A549 (cell line): ENCODE data around the gene SLC10A1. TPM values are rescaled to one million over a fixed set of nuclear protein-coding genes. Genes with fewer than 3 reads are reported as not detected.

Source experiments
- ATAC-seq, 2 experiments: fragments of 200-7000 bp in 1 of 2; fragments of >200 bp in 1 of 2; cut with Nextera tagmentation in 1 of 2; cut with Tn5 transposase in 1 of 2; 3 replicates each; pipeline versions ENCODE4 v1.8.0 to v1.9.1; 2018 to 2020; ENCODE audit warnings: mild to moderate bottlenecking in 1 of 2, moderate library complexity in 1 of 2
- CTCF ChIA-PET: fragments of 300-600 bp; sonication (Branson Sonifier 250); formaldehyde crosslinking; extraction: SDS; loops from one replicate; lab custom pipeline; 2021; ENCODE audit warnings: antibody characterized with exemption, inconsistent platforms; lab: Yijun Ruan, JAX
- POLR2A ChIA-PET: fragments of 350-600 bp; formaldehyde crosslinking; extraction: SDS; loops from one replicate; lab custom pipeline; 2021; ENCODE audit warnings: antibody characterized with exemption, inconsistent platforms; lab: Yijun Ruan, JAX
- DNase-seq, 2 experiments: peaks; one replicate each; pipeline versions ENCODE4 v3.0.0 to v3.0.0-alpha.2; 2011 to 2016; ENCODE audit warnings: low read depth in 1 of 2, low spot score in 1 of 2
- FAIRE-seq: peaks from 2 replicates; lab custom pipeline; 2011; peaks lifted over from hg19 to GRCh38; lab: Jason Lieb, UNC
- H3K27ac ChIP-seq, 2 experiments: fragments of >200 bp; sonication (Bioruptor Twin); formaldehyde crosslinking; 3 replicates each; pipeline ENCODE4 v1.5.1; 2016 to 2017
- H3K4me1 ChIP-seq: fragments of >200 bp; sonication (Bioruptor Twin); formaldehyde crosslinking; 3 replicates; pipeline ENCODE4 v1.6.1; 2016
- H3K4me2 ChIP-seq: fragments of >200 bp; sonication (Bioruptor Twin); formaldehyde crosslinking; 3 replicates; pipeline ENCODE4 v1.6.1; 2016
- H3K4me3 ChIP-seq: fragments of >200 bp; sonication (Bioruptor Twin); formaldehyde crosslinking; 3 replicates; pipeline ENCODE4 v1.5.1; 2016
- H3K9me3 ChIP-seq: fragments of >200 bp; sonication (Bioruptor Twin); formaldehyde crosslinking; 3 replicates; pipeline ENCODE4 v1.6.1; 2016
- CHD2 ChIP-seq: fragments of 150-350 bp; IDR thresholded peaks from 2 replicates; pipeline ENCODE4 v1.6.1; 2014; ENCODE audit warnings: low read length; ENCODE audit not compliant: partially characterized antibody
- EHF ChIP-seq: fragments of 250-450 bp; sonication (Bioruptor Pico); IDR thresholded peaks from 2 replicates; pipeline ENCODE4 v1.5.0; 2020; ENCODE audit warnings: mild to moderate bottlenecking
- EP300 ChIP-seq, 2 experiments: fragments of >200 bp; sonication (Bioruptor Twin); formaldehyde crosslinking; IDR thresholded peaks; 2 replicates in 1 of 2; 3 replicates in 1 of 2; pipeline ENCODE4 v1.6.1; 2016 to 2017
- ESRRA ChIP-seq: fragments of 150-350 bp; IDR thresholded peaks from 2 replicates; pipeline ENCODE4 v1.6.1; 2014; ENCODE audit warnings: mild to moderate bottlenecking, low read length, borderline replicate concordance
- FOSB ChIP-seq: fragments of 250-450 bp; sonication (Bioruptor Pico); IDR thresholded peaks from 2 replicates; pipeline ENCODE4 v1.5.0; 2020; ENCODE audit warnings: mild to moderate bottlenecking, moderate library complexity
- HEYL ChIP-seq: fragments of 250-450 bp; sonication (Bioruptor Pico); IDR thresholded peaks from 2 replicates; pipeline ENCODE4 v1.8.0; 2021; ENCODE audit warnings: mild to moderate bottlenecking, moderate library complexity
- HOXB13 ChIP-seq: fragments of 250-450 bp; sonication (Bioruptor Pico); IDR thresholded peaks from 2 replicates; pipeline ENCODE4 v1.5.0; 2020; ENCODE audit warnings: low read depth, mild to moderate bottlenecking, moderate library complexity
- HOXB5 ChIP-seq: fragments of 250-450 bp; sonication (Bioruptor Pico); IDR thresholded peaks from 2 replicates; pipeline ENCODE4 v1.5.0; 2020; ENCODE audit warnings: mild to moderate bottlenecking, moderate library complexity
- KDM1A ChIP-seq: fragments of 200-600 bp; sonication (generic); IDR thresholded peaks from 2 replicates; pipeline ENCODE4 v1.6.1; 2016; ENCODE audit warnings: low read depth, mild to moderate bottlenecking
- MYC ChIP-seq: IDR thresholded peaks from 2 replicates; pipeline ENCODE4 v1.6.1; 2012; ENCODE audit warnings: mild to moderate bottlenecking, inconsistent platforms, low read length, improper control_type of control experiment, borderline replicate concordance
- PBX3 ChIP-seq: IDR thresholded peaks from 2 replicates; pipeline ENCODE4 v1.6.1; 2012
- POLR2A ChIP-seq: IDR thresholded peaks from 2 replicates; pipeline ENCODE4 v1.6.1; 2012; ENCODE audit warnings: mild to moderate bottlenecking, low read length
- POLR2AphosphoS2 ChIP-seq: conservative IDR thresholded peaks from 2 replicates; pipeline ENCODE4 v1.6.1; 2012; ENCODE audit warnings: low read length, improper control_type of control experiment, inconsistent platforms
- RARB ChIP-seq: fragments of 250-450 bp; sonication (Bioruptor Pico); IDR thresholded peaks from 2 replicates; pipeline ENCODE4 v1.8.0; 2021; ENCODE audit warnings: mild to moderate bottlenecking, moderate library complexity
- REST ChIP-seq: fragments of 200-600 bp; sonication (generic); IDR thresholded peaks from 2 replicates; pipeline ENCODE4 v1.6.1; 2016; ENCODE audit warnings: antibody characterized with exemption, mild to moderate bottlenecking, moderate library complexity
- RFX5 ChIP-seq: fragments of 450-650 bp; IDR thresholded peaks from 2 replicates; pipeline ENCODE4 v1.7.1; 2014; ENCODE audit warnings: antibody characterized with exemption, mild to moderate bottlenecking, moderate library complexity
- SMC3 ChIP-seq: fragments of >200 bp; sonication (Bioruptor Twin); formaldehyde crosslinking; IDR thresholded peaks from 3 replicates; pipeline ENCODE4 v1.6.1; 2018; ENCODE audit warnings: inconsistent platforms
- SREBF2 ChIP-seq: fragments of 450-650 bp; IDR thresholded peaks from 2 replicates; pipeline ENCODE4 v1.6.1; 2014; ENCODE audit warnings: mild to moderate bottlenecking, moderate library complexity
- ZC3H11A ChIP-seq: fragments of 450-650 bp; IDR thresholded peaks from 2 replicates; pipeline ENCODE4 v1.6.1; 2014; ENCODE audit warnings: antibody characterized with exemption, mild to moderate bottlenecking
- ZNF302 ChIP-seq: fragments of 250-450 bp; sonication (Bioruptor Pico); IDR thresholded peaks from 2 replicates; pipeline ENCODE4 v1.9.0; 2021; ENCODE audit warnings: inconsistent platforms, mild to moderate bottlenecking, moderate library complexity
- WGBS: methylation state at CpG from one replicate; pipeline ENCODE4 v1.1.6; 2017; ENCODE audit errors: missing lambda C conversion rate; 5-methylcytosine and 5-hydroxymethylcytosine counted together
- polyA plus RNA-seq, 4 experiments: library from polyadenylated mRNA; depleted of rRNA in 3 of 4; stranded (reverse); fragments of >200 nt; fragmentation: RNase III in 1 of 4; extraction: RNeasy Plus Mini Kit Qiagen cat#74134 plus additional on column Dnase treatment in 1 of 4; gene quantifications; 2 replicates in 3 of 4; 3 replicates in 1 of 4; pipeline ENCODE4 v1.2.3, GENCODE V29; 2011 to 2017
- TF ChIP-seq, protein P1 (sequence below): fragments of 150-350 bp; IDR thresholded peaks from 2 replicates; pipeline ENCODE4 v1.6.1; 2014; ENCODE audit warnings: low read depth, mild to moderate bottlenecking, low read length
- TF ChIP-seq, protein P2 (sequence below): fragments of >200 bp; sonication (Bioruptor Twin); formaldehyde crosslinking; IDR thresholded peaks from 3 replicates; pipeline ENCODE4 v1.6.1; 2016
- TF ChIP-seq, protein P3 (sequence below): IDR thresholded peaks from 2 replicates; pipeline ENCODE4 v1.6.1; 2012

Gene SLC10A1
- polyA plus RNA-seq, 2 of the 4 experiments (the other 2 are of a cell fraction): not detected

DNA sequence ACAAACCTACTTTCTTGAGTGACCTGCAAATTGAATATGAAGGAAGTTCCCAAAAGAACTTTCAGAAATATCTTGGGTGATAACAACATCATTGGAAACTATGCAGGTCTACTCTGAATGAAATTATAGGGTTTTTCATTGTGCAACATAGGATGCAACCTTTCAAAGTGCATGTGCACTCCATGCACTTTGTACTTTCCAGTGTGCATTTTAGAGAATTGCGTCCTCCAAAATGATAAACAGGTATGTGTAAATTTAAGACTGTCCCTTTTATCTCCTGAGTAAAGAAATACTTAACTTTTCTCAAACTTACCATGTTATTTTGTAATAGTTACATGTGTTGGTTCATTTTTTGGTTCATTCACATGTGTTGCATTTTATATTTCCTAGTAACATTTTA, 16.9 kb downstream of the SLC10A1 start (continued):
- TF ChIP-seq, protein P1, sequence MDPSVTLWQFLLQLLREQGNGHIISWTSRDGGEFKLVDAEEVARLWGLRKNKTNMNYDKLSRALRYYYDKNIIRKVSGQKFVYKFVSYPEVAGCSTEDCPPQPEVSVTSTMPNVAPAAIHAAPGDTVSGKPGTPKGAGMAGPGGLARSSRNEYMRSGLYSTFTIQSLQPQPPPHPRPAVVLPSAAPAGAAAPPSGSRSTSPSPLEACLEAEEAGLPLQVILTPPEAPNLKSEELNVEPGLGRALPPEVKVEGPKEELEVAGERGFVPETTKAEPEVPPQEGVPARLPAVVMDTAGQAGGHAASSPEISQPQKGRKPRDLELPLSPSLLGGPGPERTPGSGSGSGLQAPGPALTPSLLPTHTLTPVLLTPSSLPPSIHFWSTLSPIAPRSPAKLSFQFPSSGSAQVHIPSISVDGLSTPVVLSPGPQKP: no peak
- TF ChIP-seq ZC3H11A: no peak
- no peak for TF ChIP-seq KDM1A
- TF ChIP-seq ZNF302: no peak
- TF ChIP-seq HEYL (CRISPR knock-in tag): no peak
- TF ChIP-seq SMC3: no peak
- TF ChIP-seq HOXB5: no peak

DNA sequence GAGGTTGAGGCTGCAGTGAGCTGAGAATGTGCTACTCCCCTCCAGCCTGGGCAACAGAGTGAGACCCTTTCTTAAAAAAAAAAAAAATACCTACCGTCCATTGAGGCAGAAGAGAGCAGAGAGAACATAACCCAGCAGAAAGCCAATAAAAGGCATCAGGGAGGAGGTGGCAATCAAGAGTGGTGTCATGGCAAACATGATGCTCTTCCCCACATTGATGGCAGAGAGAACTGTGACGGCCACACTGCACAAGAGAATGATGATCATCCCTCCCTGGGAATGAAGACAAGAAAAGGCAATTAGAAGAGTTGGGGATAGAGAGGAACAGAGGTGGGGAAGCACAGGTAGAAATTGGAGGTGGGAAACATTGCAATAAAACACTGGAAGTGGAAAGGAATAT, 18.0 kb downstream of the SLC10A1 start:
- ChIA-PET CTCF (no interaction called here), POLR2A (interaction anchor here (0.7 kb wide), 1 partner anchor 12 kb away, joined by 3 read pairs; the partner anchor contains the start of gene SRSF5)
- H3K27ac ChIP-seq: no peak overlapping the region
- FAIRE-seq (no peak), DNase-seq (no peak), ATAC-seq (no peak)
- TF ChIP-seq, protein P2, sequence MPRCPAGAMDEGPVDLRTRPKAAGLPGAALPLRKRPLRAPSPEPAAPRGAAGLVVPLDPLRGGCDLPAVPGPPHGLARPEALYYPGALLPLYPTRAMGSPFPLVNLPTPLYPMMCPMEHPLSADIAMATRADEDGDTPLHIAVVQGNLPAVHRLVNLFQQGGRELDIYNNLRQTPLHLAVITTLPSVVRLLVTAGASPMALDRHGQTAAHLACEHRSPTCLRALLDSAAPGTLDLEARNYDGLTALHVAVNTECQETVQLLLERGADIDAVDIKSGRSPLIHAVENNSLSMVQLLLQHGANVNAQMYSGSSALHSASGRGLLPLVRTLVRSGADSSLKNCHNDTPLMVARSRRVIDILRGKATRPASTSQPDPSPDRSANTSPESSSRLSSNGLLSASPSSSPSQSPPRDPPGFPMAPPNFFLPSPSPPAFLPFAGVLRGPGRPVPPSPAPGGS: no peak
- TF ChIP-seq HOXB13 (CRISPR knock-in tag): no peak
- no peak for TF ChIP-seq SREBF2
- TF ChIP-seq FOSB: peak; percentile 3; the same call in 1 of the 2 replicates
- no peak for TF ChIP-seq ESRRA
- no peak for TF ChIP-seq ZNF302
- no peak for TF ChIP-seq PBX3
- TF ChIP-seq POLR2A: no peak
- peak; percentile 73; the same call in 1 of the 2 replicates for TF ChIP-seq POLR2AphosphoS2
- no peak for TF ChIP-seq HEYL (CRISPR knock-in tag)
- TF ChIP-seq RARB: no peak
- no peak for TF ChIP-seq EP300 (IDR thresholded peaks at IDR 0.05)
- WGBS: 93% methylated on average over 2 of the region's 2 CpGs
- H3K4me3 ChIP-seq: no peak overlapping the region
- no peaks in the 10 kb centered on the region for H3K9me3 ChIP-seq
- H3K4me2 ChIP-seq: no peak overlapping the region
- H3K4me1 ChIP-seq: no peaks in the 10 kb centered on the region

DNA sequence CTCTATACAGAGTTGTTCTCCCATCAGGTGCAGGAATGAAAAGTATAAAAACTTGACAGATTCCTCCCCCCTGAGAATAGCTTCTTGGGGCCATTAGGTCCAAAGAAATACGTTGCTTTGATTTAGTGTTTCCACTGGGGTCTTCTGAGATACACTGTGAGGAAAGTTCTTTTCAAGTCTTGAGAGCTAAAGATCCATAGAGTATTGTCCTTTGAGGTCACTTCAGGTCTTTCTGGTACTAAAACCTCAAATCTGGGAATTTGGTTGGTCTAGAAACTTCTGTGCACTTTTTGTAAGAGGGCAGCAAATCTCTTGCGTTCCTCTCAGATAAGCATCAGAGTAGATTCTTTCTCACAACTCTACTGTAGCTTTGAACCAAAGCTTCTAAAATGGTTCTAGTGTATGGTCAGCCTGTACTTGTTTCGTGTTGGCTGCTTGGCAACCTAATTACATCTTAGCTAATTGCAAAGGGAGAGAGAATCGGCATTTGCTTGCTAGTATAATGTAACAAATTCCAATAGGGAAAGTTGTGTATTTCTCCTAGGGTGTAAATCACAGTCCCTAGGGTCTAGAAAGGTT, 20.1 kb downstream of the SLC10A1 start:
- H3K9me3 ChIP-seq: no peaks in the 10 kb centered on the region
- DNase-seq (no peak), FAIRE-seq (no peak), ATAC-seq (no peak)
- H3K27ac ChIP-seq: no peak overlapping the region
- no peak overlapping the region for H3K4me3 ChIP-seq
- H3K4me2 ChIP-seq: no peak overlapping the region
- no peaks in the 10 kb centered on the region for H3K4me1 ChIP-seq
- 97% methylated on average over 4 of the region's 4 CpGs for WGBS
- TF ChIP-seq MYC (no peak), RFX5 (no peak), CHD2 (no peak), EHF (CRISPR knock-in tag) (no peak), REST (no peak), POLR2AphosphoS2 (0 out of 2 replicates have a peak, but pooled peaks have one; percentile 12)
- TF ChIP-seq, protein P3, sequence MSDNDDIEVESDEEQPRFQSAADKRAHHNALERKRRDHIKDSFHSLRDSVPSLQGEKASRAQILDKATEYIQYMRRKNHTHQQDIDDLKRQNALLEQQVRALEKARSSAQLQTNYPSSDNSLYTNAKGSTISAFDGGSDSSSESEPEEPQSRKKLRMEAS: no peak
- CTCF ChIA-PET: interaction anchor here (0.8 kb wide), 1 partner anchor 26 kb away, joined by 4 read pairs; no protein-coding TSS in a partner anchor
- POLR2A ChIA-PET: interaction anchor here (1.6 to 1.8 kb wide), 2 partner anchors 9 to 10 kb away, joined by 6 to 9 read pairs; partner anchors contain the start of gene SRSF5
